ENCODE measurements around the gene DYNC2I2. TPM values are rescaled to one million over a fixed set of nuclear protein-coding genes. Genes with fewer than 3 reads are reported as not detected.
"Not testable (repeated sequence)": the region's sequence is repeated elsewhere in the genome, so short reads cannot be mapped to it uniquely, and the experiment has no call there.

DYNC2I2 gene
- total RNA-seq, 2 experiments from 2014 or later = 56.9 to 59.7 TPM

DNA sequence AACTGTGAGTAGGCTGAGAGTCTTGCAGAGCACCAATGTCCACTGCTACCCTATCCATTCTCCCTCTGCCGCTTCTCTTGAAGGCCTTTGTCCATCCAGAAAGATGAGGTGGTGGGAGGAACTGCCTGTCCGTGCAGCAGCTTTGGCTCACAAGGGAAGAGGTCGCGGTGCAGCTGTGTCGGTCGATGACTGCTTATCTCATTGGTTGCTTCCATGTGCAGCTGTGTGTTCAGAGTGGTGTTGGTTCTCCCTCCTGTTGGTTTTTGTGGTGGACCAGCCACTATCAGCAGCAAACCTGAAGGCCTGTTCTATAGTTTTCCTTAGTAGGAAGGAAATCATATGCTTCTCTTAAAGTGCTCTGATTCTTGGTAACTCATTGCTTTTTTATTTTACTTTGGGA lies 63.6 kb downstream of the DYNC2I2 start:
- CTCF ChIA-PET = no interaction called here
- POLR2A ChIA-PET = no interaction called here

DNA sequence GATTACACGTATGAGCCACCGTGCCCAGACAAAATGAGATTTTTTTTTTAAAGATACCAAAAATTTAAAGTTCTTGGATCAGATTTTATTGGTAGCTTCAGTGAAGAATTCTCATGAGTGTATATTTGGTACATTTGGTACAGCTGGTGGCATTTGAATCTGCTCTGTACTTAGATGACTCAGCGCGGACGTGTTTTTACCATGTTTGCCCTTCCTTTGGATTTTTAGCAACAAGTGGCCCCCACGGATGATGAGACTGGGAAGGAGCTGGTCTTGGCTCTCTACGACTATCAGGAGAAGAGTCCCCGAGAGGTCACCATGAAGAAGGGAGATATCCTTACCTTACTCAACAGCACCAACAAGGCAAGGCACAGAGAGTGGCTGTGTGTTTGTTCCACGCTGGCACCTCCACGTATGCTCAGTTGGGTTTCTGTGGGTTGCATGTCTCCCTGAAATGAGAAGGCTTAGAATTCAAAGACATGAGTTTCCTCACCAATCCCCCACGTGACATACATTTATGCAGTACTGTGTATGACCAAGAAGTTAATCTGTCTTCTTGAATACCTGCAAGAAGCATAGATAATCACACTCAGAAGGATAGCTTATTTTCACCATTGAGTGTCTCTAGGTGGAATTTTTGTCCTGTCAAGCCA lies 67.9 kb downstream of the DYNC2I2 start:
- POLR2A ChIA-PET = no interaction called here
- CTCF ChIA-PET = interaction anchor here (0.7 kb wide), 1 partner anchor 336 kb away, joined by 3 read pairs; no protein-coding TSS in a partner anchor

DNA sequence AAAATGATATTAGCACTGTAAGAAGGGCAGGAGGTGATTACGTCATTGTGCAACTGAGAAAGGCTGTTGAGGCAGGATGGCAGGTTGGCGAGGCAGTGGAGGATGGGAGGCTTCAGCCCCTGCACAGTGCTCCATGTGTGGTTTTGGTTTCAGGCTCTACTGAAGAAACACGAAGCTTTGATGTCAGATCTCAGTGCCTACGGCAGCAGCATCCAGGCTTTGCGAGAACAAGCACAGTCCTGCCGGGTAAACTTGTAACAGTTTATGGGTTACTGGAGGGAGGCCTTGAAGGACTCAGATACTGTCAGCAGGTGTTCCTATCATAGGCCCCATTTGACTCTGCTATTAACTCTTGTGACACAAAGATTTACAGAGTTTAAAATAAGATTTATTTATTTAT lies 69.2 kb downstream of the DYNC2I2 start:
- POLR2A ChIA-PET = interaction anchor here (1.0 kb wide), 1 partner anchor 34 kb away, joined by 3 read pairs; no protein-coding TSS in a partner anchor
- CTCF ChIA-PET = no interaction called here

GRCh38 chr9:128586934-128587333 lies 69.7 kb downstream of the DYNC2I2 start:
- CTCF ChIA-PET = not testable (repeated sequence)
- POLR2A ChIA-PET = interaction anchor here (1.0 kb wide), 1 partner anchor 34 kb away, joined by 3 read pairs; no protein-coding TSS in a partner anchor

DNA sequence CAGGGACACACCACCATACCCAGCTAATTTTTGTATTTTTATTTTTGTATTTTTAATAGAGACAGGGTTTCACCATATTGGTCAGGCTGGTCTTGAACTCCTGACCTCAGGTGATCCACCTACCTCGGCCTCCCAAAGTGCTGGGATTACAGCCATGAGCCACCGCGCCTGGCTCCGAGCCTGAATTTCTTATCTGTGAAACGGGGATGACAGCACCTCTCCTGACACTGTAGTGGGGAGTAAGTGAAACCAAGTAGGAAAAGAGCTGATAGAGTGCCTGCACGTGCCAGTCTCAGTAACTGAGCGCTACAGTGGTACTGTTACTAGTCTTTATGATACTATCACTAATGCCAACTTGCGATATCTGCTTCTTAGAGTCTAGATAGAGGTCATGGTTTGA lies 71.5 kb downstream of the DYNC2I2 start:
- CTCF ChIA-PET = interaction anchor here (0.6 kb wide), 1 partner anchor 245 kb away, joined by 3 read pairs; no protein-coding TSS in a partner anchor
- POLR2A ChIA-PET = not testable (repeated sequence)

Other genes with a start within 250 kb of the DYNC2I2 start
- gene CERCAM, start 236.0 kb downstream of the DYNC2I2 start, total RNA-seq = 1 to 10 TPM; 2.2 to 2.3 TPM
- gene ODF2, start 200.8 kb downstream of the DYNC2I2 start, total RNA-seq = 10 to 100 TPM; 72.4 to 73.4 TPM
- 10 to 100 TPM; 46.3 to 46.9 TPM for gene GLE1, start 152.1 kb downstream of the DYNC2I2 start, total RNA-seq
- 100 to 1,000 TPM; 162 to 166 TPM for gene SPTAN1, start 104.3 kb downstream of the DYNC2I2 start, total RNA-seq
- gene SET, start 32.4 kb upstream of the DYNC2I2 start, total RNA-seq = 100 to 1,000 TPM; 920 to 929 TPM
- gene PKN3, start 45.7 kb upstream of the DYNC2I2 start, total RNA-seq = 10 to 100 TPM in 1 of 2 experiments, 1 to 10 TPM in 1; 8.4 to 10.2 TPM
- 10 to 100 TPM; 65.5 to 66.0 TPM for gene ZDHHC12, start 67.3 kb upstream of the DYNC2I2 start, total RNA-seq
- 10 to 100 TPM; 16.9 to 17.3 TPM for gene ZER1, start 115.1 kb upstream of the DYNC2I2 start, total RNA-seq
- 10 to 100 TPM; 18.7 to 19.6 TPM for gene TBC1D13, start 130.4 kb upstream of the DYNC2I2 start, total RNA-seq
- 10 to 100 TPM; 24.9 to 27.7 TPM for gene ENDOG, start 161.7 kb upstream of the DYNC2I2 start, total RNA-seq
- gene SPOUT1, start 172.9 kb upstream of the DYNC2I2 start, total RNA-seq = 100 to 1,000 TPM; 130 to 138 TPM
- 10 to 100 TPM; 10.1 to 10.9 TPM for gene KYAT1, start 225.1 kb upstream of the DYNC2I2 start, total RNA-seq
- 10 to 100 TPM; 22.7 to 24.7 TPM for gene LRRC8A, start 225.3 kb upstream of the DYNC2I2 start, total RNA-seq

Data from activated CD8-positive, alpha-beta memory T cell treated with anti-CD3 and anti-CD28 coated beads for 36 hours (primary cell).